Stimulated activated CD4-positive, alpha-beta T cell treated with anti-CD3 and anti-CD28 coated beads, Interleukin-1b, Interleukin-23, amount 100 ng/mL, for 24 hours (primary cell): ENCODE data around the gene ENOPH1.
"Not testable (repeated sequence)": the region's sequence is repeated elsewhere in the genome, so short reads cannot be mapped to it uniquely, and the experiment has no call there.

Experiments used
- DNase-seq, 4 experiments: peaks; one replicate each; pipeline ENCODE4 v3.0.0-alpha.2; 2020; ENCODE audit warnings: low read depth in 4 of 4, low spot score in 1 of 4

Gene ENOPH1

GRCh38 chr4:82430193-82430963 is at the start of gene ENOPH1, which contains the start of gene HNRNPDL:
Gene ENOPH1 (plus strand): TSS chr4:82430590. CDS start chr4:82430830, 240 bp downstream.
Gene HNRNPDL (minus strand): TSS chr4:82430462. CDS start chr4:82429690, 772 bp downstream.
- peak; percentile 99 to 100 (median 99) for DNase-seq

GRCh38 chr4:82380831-82381230 is 49.6 kb upstream of the ENOPH1 start:
- no peak for DNase-seq

- DNase-seq: no peak
Observed at GRCh38 chr4:82381235-82381634, 49.2 kb upstream of the ENOPH1 start.

GRCh38 chr4:82381661-82382296 is 48.6 kb upstream of the ENOPH1 start:
- no peak for DNase-seq

- DNase-seq: no peak
Observed at GRCh38 chr4:82382751-82383150, 47.6 kb upstream of the ENOPH1 start.

- DNase-seq: not testable (repeated sequence)
Observed at GRCh38 chr4:82386312-82386711, 44.1 kb upstream of the ENOPH1 start.

- no peak for DNase-seq
Observed at GRCh38 chr4:82388405-82388804, 42.0 kb upstream of the ENOPH1 start.

GRCh38 chr4:82390061-82390460 is 40.3 kb upstream of the ENOPH1 start:
- not testable (repeated sequence) for DNase-seq

GRCh38 chr4:82394896-82395295 is 35.5 kb upstream of the ENOPH1 start:
- no peak for DNase-seq

- no peak for DNase-seq
Observed at GRCh38 chr4:82397527-82397926, 32.9 kb upstream of the ENOPH1 start.

- DNase-seq: no peak
Observed at GRCh38 chr4:82398263-82398662, 32.1 kb upstream of the ENOPH1 start.

GRCh38 chr4:82401600-82401999 is 28.8 kb upstream of the ENOPH1 start:
- DNase-seq: no peak

- no peak for DNase-seq
Observed at GRCh38 chr4:82402196-82402775, 28.1 kb upstream of the ENOPH1 start.

GRCh38 chr4:82403725-82404124 is 26.7 kb upstream of the ENOPH1 start:
- no peak for DNase-seq

GRCh38 chr4:82415061-82415460 is 15.3 kb upstream of the ENOPH1 start:
- DNase-seq: not testable (repeated sequence)

- no peak for DNase-seq
Observed at GRCh38 chr4:82415922-82416365, 14.4 kb upstream of the ENOPH1 start.

GRCh38 chr4:82419451-82419850 is 10.9 kb upstream of the ENOPH1 start:
- DNase-seq: no peak

- DNase-seq: no peak
Observed at GRCh38 chr4:82421796-82422560, 8.4 kb upstream of the ENOPH1 start.

GRCh38 chr4:82422616-82423015 is 7.8 kb upstream of the ENOPH1 start:
- no peak for DNase-seq

- DNase-seq: peak in 1 of 4 experiments; percentile 7
Observed at GRCh38 chr4:82423245-82424054, 6.9 kb upstream of the ENOPH1 start.
